HepG2 (cell line): Measurements from ENCODE around the gene LAMC1. TPM values are rescaled to one million over a fixed set of nuclear protein-coding genes. Genes with fewer than 3 reads are reported as not detected.

ENCODE experiments used
- ATAC-seq: fragments of 200-7000 bp; cut with Tn5 transposase; 3 replicates; pipeline ENCODE4 v1.9.1; 2020; ENCODE audit warnings: mild to moderate bottlenecking, moderate library complexity
- BruUV-seq: library from RNA; stranded (reverse); fragments of 400-500 nt; replicated peaks from 2 replicates; lab custom pipeline; 2021; lab: Mats Ljungman, UMichigan
- CTCF ChIA-PET: fragments of 300-600 bp; formaldehyde crosslinking; extraction: SDS; loops from one replicate; lab custom pipeline; 2021; ENCODE audit warnings: low total read pairs, inconsistent platforms, low intra/inter-chr PET ratio; lab: Yijun Ruan, JAX
- POLR2A ChIA-PET: fragments of 350-600 bp; sonication (Branson Sonifier 250); formaldehyde crosslinking; loops from one replicate; lab custom pipeline; 2020; ENCODE audit warnings: antibody characterized with exemption, inconsistent platforms; lab: Yijun Ruan, JAX
- DNase-seq: peaks from one replicate; pipeline ENCODE4 v3.0.0-alpha.2; 2015; ENCODE audit warnings: low spot score
- FAIRE-seq: peaks from 3 replicates; lab custom pipeline; 2011; peaks lifted over from hg19 to GRCh38; lab: Jason Lieb, UNC
- H2AFZ ChIP-seq: one replicate; pipeline ENCODE4 v1.6.1; 2011; ENCODE audit warnings: low read length, inconsistent platforms
- H3K27ac ChIP-seq: fragments of 300-600 bp; 3 replicates; pipeline ENCODE4 v1.8.0; 2011; ENCODE audit warnings: mixed run types, mild to moderate bottlenecking, mixed read lengths, low read length, inconsistent platforms; ENCODE audit not compliant: insufficient read depth; ENCODE audit errors: extremely low read length
- H3K27me3 ChIP-seq, 2 experiments: fragments of 200-600 bp in 1 of 2; 2 replicates in 1 of 2; 3 replicates in 1 of 2; pipeline versions ENCODE4 v1.6.0 to v1.8.0; 2011; ENCODE audit warnings: low read length in 2 of 2, mild to moderate bottlenecking in 2 of 2, moderate library complexity in 2 of 2, inconsistent platforms in 1 of 2; ENCODE audit not compliant: insufficient read depth in 2 of 2, control insufficient read depth in 1 of 2
- H3K36me3 ChIP-seq, 2 experiments: fragments of 200-600 bp in 1 of 2; replicated peaks in 1 of 2; 2 replicates in 1 of 2; 3 replicates in 1 of 2; pipeline versions ENCODE4 v1.5.1 to v1.8.0; 2011; ENCODE audit warnings: low read length in 2 of 2, inconsistent platforms in 1 of 2; ENCODE audit not compliant: insufficient read depth in 2 of 2, control insufficient read depth in 1 of 2
- H3K4me1 ChIP-seq: 2 replicates; pipeline ENCODE4 v1.5.1; 2012; ENCODE audit warnings: low read length, inconsistent platforms; ENCODE audit not compliant: insufficient read depth
- H3K4me2 ChIP-seq: 2 replicates; pipeline ENCODE4 v1.6.0; 2011; ENCODE audit warnings: low read depth, low read length, inconsistent platforms
- H3K4me3 ChIP-seq, 3 experiments: fragments of 200-600 bp in 1 of 3; sonication (generic), shearing (Covaris generic) in 1 of 3; replicated peaks in 1 of 3; 2 replicates each; pipeline ENCODE4 v1.5.1; 2011 to 2016; ENCODE audit warnings: low read length in 3 of 3, inconsistent platforms in 2 of 3, low read depth in 2 of 3, mild to moderate bottlenecking in 2 of 3, control low read depth in 1 of 3, mixed read lengths in 1 of 3; ENCODE audit not compliant: insufficient read depth in 1 of 3
- H3K79me2 ChIP-seq: one replicate; pipeline ENCODE4 v1.6.1; 2011; ENCODE audit warnings: low read length, inconsistent platforms; ENCODE audit not compliant: insufficient read depth
- H3K9ac ChIP-seq: 2 replicates; pipeline ENCODE4 v1.6.0; 2011; ENCODE audit warnings: mild to moderate bottlenecking, low read depth, low read length, inconsistent platforms; ENCODE audit not compliant: insufficient read depth
- H3K9me3 ChIP-seq: 2 replicates; pipeline ENCODE4 v1.5.1; 2012; ENCODE audit warnings: mild to moderate bottlenecking, low read length
- H4K20me1 ChIP-seq: 2 replicates; pipeline ENCODE4 v1.6.0; 2011; ENCODE audit warnings: inconsistent platforms, mild to moderate bottlenecking, low read length, moderate library complexity; ENCODE audit not compliant: insufficient read depth
- LRRFIP1 ChIP-seq: sonication (generic); formaldehyde crosslinking; conservative IDR thresholded peaks from 2 replicates; pipeline ENCODE4 v1.4.0; 2020; ENCODE audit warnings: missing genetic modification reagents
- ZNF296 ChIP-seq: sonication (generic); formaldehyde crosslinking; conservative IDR thresholded peaks from 2 replicates; pipeline ENCODE4 v1.5.0; 2020; ENCODE audit warnings: mild to moderate bottlenecking, missing genetic modification reagents
- WGBS: methylation state at CpG from one replicate; pipeline ENCODE4 v1.1.6; 2017; ENCODE audit warnings: low lambda C conversion rate; 5-methylcytosine and 5-hydroxymethylcytosine counted together
- in situ Hi-C: cut with HindIII; loops from 2 replicates; pipeline ENCODE4 v1.10.0; 2017; ENCODE audit warnings: low pct_unique_long_range_greater_than_20kb; ENCODE audit not compliant: extremely low pct_ligation_motif_present
- intact Hi-C: fragments of 100-400 bp; cut with micrococcal nuclease; formaldehyde crosslinking; loops from one replicate; pipeline ENCODE4 v1.10.0; 2022; ENCODE audit not compliant: unreplicated experiment
- polyA plus RNA-seq, 8 experiments: library from polyadenylated mRNA; depleted of rRNA in 3 of 8; stranded (reverse) in 7 of 8; unstranded in 1 of 8; fragments of >200 nt; fragmentation: Illumina TruSeq in 4 of 8; extraction: Trizol in 4 of 8; gene quantifications; 2 replicates each; pipeline versions ENCODE4 v1.2.1 to v1.2.3, GENCODE V29; 2011 to 2016; ENCODE audit warnings: low read depth in 4 of 8, missing spikeins in 1 of 8, mixed read lengths in 1 of 8; ENCODE audit not compliant: insufficient read depth in 1 of 8
- total RNA-seq, 5 experiments: library from RNA; depleted of rRNA; stranded (reverse); fragments of >200 nt; fragmentation: Illumina TruSeq; extraction: Trizol; gene quantifications; 2 replicates each; pipeline ENCODE4 v1.2.3, GENCODE V29; 2016; ENCODE audit warnings: low read depth in 1 of 5
- TF ChIP-seq, protein P1 (sequence below): sonication (generic); formaldehyde crosslinking; IDR thresholded peaks from 2 replicates; pipeline ENCODE4 v1.4.0; 2020; ENCODE audit warnings: missing genetic modification reagents, borderline replicate concordance

Gene LAMC1
- total and polyA plus RNA-seq, 2 of the 13 experiments (the other 11 are each of a cell fraction or from before 2014, with no cell fraction given) = 58.5 to 137 TPM

GRCh38 chr1:183081402-183082120, 58.3 kb downstream of the LAMC1 start:
- no peaks in the 10 kb centered on the region for H3K27me3 ChIP-seq
- no peaks in the 10 kb centered on the region for H3K36me3 ChIP-seq
- no peak overlapping the region for H3K9ac ChIP-seq
- H2AFZ ChIP-seq = no peak overlapping the region
- no peak overlapping the region for H3K4me3 ChIP-seq
- FAIRE-seq (no peak), ATAC-seq (no peak), DNase-seq (no peak)
- H3K9me3 ChIP-seq = no peaks in the 10 kb centered on the region
- no peak overlapping the region for H3K27ac ChIP-seq
- ChIA-PET CTCF (no interaction called here), POLR2A (no interaction called here)
- in situ Hi-C loops = no loop called here
- intact Hi-C loops = no loop called here
- H3K4me2 ChIP-seq = no peak overlapping the region
- no TSS peak for BruUV-seq
- 98% methylated on average over 4 of the region's 4 CpGs for WGBS
- peaks cover 54% of the 10 kb centered on the region for H3K4me1 ChIP-seq
- no peaks in the 10 kb centered on the region for H4K20me1 ChIP-seq
- H3K79me2 ChIP-seq = peaks cover 66% of the 10 kb centered on the region
- TF ChIP-seq ZNF296 (CRISPR knock-in tag) (no peak), LRRFIP1 (CRISPR knock-in tag) (no peak)
- TF ChIP-seq, protein P1, sequence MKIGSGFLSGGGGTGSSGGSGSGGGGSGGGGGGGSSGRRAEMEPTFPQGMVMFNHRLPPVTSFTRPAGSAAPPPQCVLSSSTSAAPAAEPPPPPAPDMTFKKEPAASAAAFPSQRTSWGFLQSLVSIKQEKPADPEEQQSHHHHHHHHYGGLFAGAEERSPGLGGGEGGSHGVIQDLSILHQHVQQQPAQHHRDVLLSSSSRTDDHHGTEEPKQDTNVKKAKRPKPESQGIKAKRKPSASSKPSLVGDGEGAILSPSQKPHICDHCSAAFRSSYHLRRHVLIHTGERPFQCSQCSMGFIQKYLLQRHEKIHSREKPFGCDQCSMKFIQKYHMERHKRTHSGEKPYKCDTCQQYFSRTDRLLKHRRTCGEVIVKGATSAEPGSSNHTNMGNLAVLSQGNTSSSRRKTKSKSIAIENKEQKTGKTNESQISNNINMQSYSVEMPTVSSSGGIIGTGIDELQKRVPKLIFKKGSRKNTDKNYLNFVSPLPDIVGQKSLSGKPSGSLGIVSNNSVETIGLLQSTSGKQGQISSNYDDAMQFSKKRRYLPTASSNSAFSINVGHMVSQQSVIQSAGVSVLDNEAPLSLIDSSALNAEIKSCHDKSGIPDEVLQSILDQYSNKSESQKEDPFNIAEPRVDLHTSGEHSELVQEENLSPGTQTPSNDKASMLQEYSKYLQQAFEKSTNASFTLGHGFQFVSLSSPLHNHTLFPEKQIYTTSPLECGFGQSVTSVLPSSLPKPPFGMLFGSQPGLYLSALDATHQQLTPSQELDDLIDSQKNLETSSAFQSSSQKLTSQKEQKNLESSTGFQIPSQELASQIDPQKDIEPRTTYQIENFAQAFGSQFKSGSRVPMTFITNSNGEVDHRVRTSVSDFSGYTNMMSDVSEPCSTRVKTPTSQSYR (CRISPR knock-in tag) = peak; percentile 52; the same call in 1 of the 2 replicates
